ENCODE measurements around the gene DRD4.

Gene DRD4

GRCh38 chr11:615504-616319 lies 21.4 kb upstream of the DRD4 start, which contains the start of gene IRF7:
TSS of gene IRF7 (minus strand) at chr11:615950. CDS start at chr11:615364, 586 bp downstream.
- CTCF ChIA-PET = no interaction called here
- TF ChIP-seq CTCF (conservative IDR thresholded peaks at IDR 0.05; ENCODE audit: low read depth) = no peak
- peak; percentile 85 for DNase-seq (ENCODE audit: low spot score)
- H3K27ac ChIP-seq = peak within 1 kb of the TSS; percentile 88
- POLR2A ChIA-PET (ENCODE audit: low non-redundant PET) = interaction anchor here (0.7 to 0.8 kb wide), 2 partner anchors 8 to 9 kb away, joined by 3 read pairs; no protein-coding TSS in a partner anchor

- H3K27ac ChIP-seq = peak overlapping the region; percentile 88
- ChIA-PET POLR2A (ENCODE audit: low non-redundant PET) (interaction anchor here (0.7 kb wide), 1 partner anchor 8 kb away, joined by 3 read pairs; no protein-coding TSS in a partner anchor), CTCF (no interaction called here)
Observed at GRCh38 chr11:616320-617198, 20.5 kb upstream of the DRD4 start.

GRCh38 chr11:617199-617911 lies 19.7 kb upstream of the DRD4 start:
- H3K27ac ChIP-seq = peak overlapping the region; percentile 88; the same call in 1 of the 2 replicates
- no peak for DNase-seq (ENCODE audit: low spot score)
- no peak for TF ChIP-seq CTCF (conservative IDR thresholded peaks at IDR 0.05; ENCODE audit: low read depth)
- POLR2A ChIA-PET (ENCODE audit: low non-redundant PET) = no interaction called here
- CTCF ChIA-PET = no interaction called here

More at GRCh38 chr11:616320-617198, 20.5 kb upstream of the DRD4 start:
- no peak for TF ChIP-seq CTCF (conservative IDR thresholded peaks at IDR 0.05; ENCODE audit: low read depth)
- no peak for DNase-seq (ENCODE audit: low spot score)

- CTCF ChIA-PET = no interaction called here
- DNase-seq (ENCODE audit: low spot score) = no peak
- TF ChIP-seq CTCF (conservative IDR thresholded peaks at IDR 0.05; ENCODE audit: low read depth) = no peak
- POLR2A ChIA-PET (ENCODE audit: low non-redundant PET) = interaction anchor here (0.6 kb wide), 1 partner anchor 42 kb away, joined by 4 read pairs; no protein-coding TSS in a partner anchor
- peak overlapping the region; percentile 1; the same call in 1 of the 2 replicates for H3K27ac ChIP-seq
Observed at GRCh38 chr11:617912-618682, 19.0 kb upstream of the DRD4 start.

GRCh38 chr11:618856-619627 lies 18.0 kb upstream of the DRD4 start:
- POLR2A ChIA-PET (ENCODE audit: low non-redundant PET) = no interaction called here
- CTCF ChIA-PET = no interaction called here
- no peak overlapping the region; the same call in 1 of the 2 replicates for H3K27ac ChIP-seq
- no peak for TF ChIP-seq CTCF (conservative IDR thresholded peaks at IDR 0.05; ENCODE audit: low read depth)
- DNase-seq (ENCODE audit: low spot score) = no peak
